ENCODE data around the gene KCNAB2. TPM values are rescaled to one million over a fixed set of nuclear protein-coding genes. Genes with fewer than 3 reads are reported as not detected.

Gene KCNAB2
- total RNA-seq, 4 donors from 2014 or later, result 9.9 to 42.2 (median 17.0) TPM

DNA sequence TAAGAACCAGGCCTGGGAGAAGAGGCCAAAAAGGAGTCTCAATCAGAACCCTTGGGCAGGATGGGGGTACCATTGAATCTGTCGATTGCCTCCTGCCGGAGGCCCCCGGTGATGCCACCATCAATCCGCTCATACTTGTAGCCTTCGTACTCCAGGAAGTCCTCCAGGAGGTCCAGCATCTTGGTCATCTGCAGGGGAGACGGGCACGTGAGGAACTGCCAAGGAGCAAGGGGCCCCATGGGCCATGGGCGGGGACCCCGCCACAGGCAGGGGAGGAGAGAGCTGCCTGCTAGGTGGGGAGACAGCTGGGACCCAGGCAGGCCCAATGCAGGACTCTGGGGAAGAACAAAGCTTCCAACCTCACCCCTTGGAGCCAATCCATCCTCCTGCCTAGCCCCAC lies 85.9 kb downstream of the KCNAB2 start:
- ATAC-seq (ENCODE audit: low FRiP score), result no peak
- DNase-seq (ENCODE audit: low spot score), result no peak
- TF ChIP-seq, protein P1, sequence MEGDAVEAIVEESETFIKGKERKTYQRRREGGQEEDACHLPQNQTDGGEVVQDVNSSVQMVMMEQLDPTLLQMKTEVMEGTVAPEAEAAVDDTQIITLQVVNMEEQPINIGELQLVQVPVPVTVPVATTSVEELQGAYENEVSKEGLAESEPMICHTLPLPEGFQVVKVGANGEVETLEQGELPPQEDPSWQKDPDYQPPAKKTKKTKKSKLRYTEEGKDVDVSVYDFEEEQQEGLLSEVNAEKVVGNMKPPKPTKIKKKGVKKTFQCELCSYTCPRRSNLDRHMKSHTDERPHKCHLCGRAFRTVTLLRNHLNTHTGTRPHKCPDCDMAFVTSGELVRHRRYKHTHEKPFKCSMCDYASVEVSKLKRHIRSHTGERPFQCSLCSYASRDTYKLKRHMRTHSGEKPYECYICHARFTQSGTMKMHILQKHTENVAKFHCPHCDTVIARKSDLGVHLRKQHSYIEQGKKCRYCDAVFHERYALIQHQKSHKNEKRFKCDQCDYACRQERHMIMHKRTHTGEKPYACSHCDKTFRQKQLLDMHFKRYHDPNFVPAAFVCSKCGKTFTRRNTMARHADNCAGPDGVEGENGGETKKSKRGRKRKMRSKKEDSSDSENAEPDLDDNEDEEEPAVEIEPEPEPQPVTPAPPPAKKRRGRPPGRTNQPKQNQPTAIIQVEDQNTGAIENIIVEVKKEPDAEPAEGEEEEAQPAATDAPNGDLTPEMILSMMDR (IDR thresholded peaks at IDR 0.05), result no peak

DNA sequence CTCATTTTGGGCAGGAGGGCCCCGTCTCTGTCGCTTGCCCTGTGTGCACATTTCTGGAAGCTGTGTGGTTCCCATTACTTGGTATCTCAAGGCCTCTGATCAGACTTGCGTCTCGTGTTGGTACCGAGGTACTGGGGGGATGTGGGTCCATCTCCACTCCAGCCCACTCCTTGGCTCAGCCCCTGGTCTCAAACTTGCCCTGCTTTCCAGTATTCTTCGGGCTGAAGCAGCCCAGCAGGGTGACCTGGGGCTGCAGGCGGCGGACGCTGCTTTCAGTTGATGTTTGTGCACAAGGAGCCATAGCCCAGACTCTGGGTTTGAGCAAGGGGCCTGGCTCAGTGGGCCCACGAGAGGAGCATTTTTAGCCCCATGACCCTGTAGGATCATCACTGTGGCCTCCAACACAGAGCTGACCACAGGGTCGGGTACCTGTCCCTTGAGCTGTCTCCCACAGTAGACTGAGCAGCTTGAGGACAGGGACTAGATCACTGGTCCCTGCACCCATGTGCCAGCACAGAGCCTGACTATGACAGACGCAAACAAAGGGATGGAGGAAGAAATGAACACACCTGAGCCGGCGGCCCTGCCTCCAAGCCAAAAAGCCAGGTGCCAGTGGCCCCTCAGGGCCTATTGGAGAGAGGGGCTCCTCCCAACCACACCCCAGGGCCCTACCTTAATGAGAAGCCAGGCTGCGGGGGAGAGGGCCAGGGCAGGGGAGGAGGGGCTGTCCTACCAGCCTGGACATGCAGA lies 87.6 kb downstream of the KCNAB2 start:
- no peak for ATAC-seq (ENCODE audit: low FRiP score)
- no peak for DNase-seq (ENCODE audit: low spot score)
- TF ChIP-seq, protein P1 (IDR thresholded peaks at IDR 0.05), result no peak

- ATAC-seq (ENCODE audit: low FRiP score), result no peak
- no peak for DNase-seq (ENCODE audit: low spot score)
- TF ChIP-seq, protein P1 (IDR thresholded peaks at IDR 0.05), result no peak
Measured at GRCh38 chr1:6134206-6134605, 88.5 kb downstream of the KCNAB2 start.

DNA sequence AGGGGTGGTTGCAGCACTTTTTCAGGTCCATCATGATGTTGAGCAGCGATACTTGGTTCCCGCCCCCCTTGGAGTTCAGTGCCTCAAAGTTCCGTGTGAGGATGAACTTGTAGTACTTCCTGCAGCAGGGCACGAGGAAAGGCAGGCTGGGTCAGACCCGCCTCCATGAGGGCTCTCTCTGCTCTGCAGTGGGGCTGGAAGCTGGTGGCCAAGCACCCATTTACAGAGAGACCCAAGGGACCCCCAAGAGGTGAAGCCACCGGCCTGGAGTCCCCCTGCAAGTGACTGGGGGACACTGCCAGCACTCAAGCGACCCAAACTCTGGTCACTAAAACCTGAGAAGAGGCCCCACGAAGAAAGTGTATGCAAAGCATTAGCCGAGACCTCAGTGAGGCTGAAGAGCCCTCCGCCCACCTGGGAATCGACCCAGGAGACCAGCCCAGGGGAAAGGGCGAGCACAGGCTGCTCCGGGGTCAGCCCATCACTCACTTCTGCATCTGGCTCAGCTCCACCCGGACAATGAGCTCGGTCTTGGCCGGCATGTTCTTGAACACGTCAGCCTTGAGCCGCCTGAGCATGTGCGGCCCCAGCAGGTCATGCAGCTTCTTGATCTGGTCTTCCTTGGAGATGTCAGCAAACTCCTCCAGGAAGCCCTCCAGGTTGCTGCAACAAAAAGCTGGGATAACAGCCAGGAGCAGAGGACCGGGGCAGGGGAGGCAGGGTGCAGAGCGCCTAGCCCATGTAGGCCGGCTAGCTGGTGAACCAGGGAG lies 89.2 kb downstream of the KCNAB2 start:
- no peak for DNase-seq (ENCODE audit: low spot score)
- TF ChIP-seq, protein P1 (IDR thresholded peaks at IDR 0.05), result no peak
- ATAC-seq (ENCODE audit: low FRiP score), result no peak

- ATAC-seq (ENCODE audit: low FRiP score) (no peak), DNase-seq (ENCODE audit: low spot score) (no peak)
- TF ChIP-seq, protein P1 (IDR thresholded peaks at IDR 0.05), result no peak
Measured at GRCh38 chr1:6136516-6137220, 91.0 kb downstream of the KCNAB2 start.

- DNase-seq (ENCODE audit: low spot score) (no peak), ATAC-seq (ENCODE audit: low FRiP score) (no peak)
- TF ChIP-seq, protein P1 (IDR thresholded peaks at IDR 0.05), result no peak
Measured at GRCh38 chr1:6137758-6138157, 92.1 kb downstream of the KCNAB2 start.

Measured in omental fat pad (tissue), 4 donors.